Body of pancreas (tissue), 4 donors: Measurements from ENCODE around the gene ASIC3.

Source experiments
- CTCF ChIP-seq, 7 experiments: fragments of 450-650 bp in 4 of 7; fragments of 200-600 bp in 3 of 7; sonication (generic) in 3 of 7; IDR thresholded peaks; one replicate each; pipeline ENCODE4 v1.5.1; 2016 to 2019; ENCODE audit warnings: antibody characterized with exemption in 7 of 7
- POLR2A ChIP-seq, 3 donors: fragments of 450-650 bp; IDR thresholded peaks; one replicate each; pipeline ENCODE4 v1.6.1; 2016; ENCODE audit warnings: antibody characterized with exemption in 3 of 3, mild to moderate bottlenecking in 2 of 3

GRCh38 chr7:151086802-151087244 is 38.5 kb downstream of the ASIC3 start:
- TF ChIP-seq CTCF (IDR thresholded peaks at IDR 0.05) (no peak), POLR2A (IDR thresholded peaks at IDR 0.05) (no peak)
